WERI-Rb-1 (cell line): ENCODE measurements around the gene CELF6.
A peak's percentile ranks its signal among the peaks of the same experiment; 100 is the strongest.
"Not testable (repeated sequence)": the region's sequence is repeated elsewhere in the genome, so short reads cannot be mapped to it uniquely, and the experiment has no call there.

Experiments
- DNase-seq: peaks from one replicate; pipeline ENCODE4 v3.0.0-alpha.2; 2020
- H3K27ac ChIP-seq: fragments of 250-450 bp; sonication (Bioruptor Pico); 2 replicates; pipeline ENCODE4 v1.5.1; 2020; ENCODE audit warnings: mild to moderate bottlenecking, moderate library complexity
- H3K27me3 ChIP-seq: fragments of 250-450 bp; sonication (Bioruptor Pico); 2 replicates; pipeline ENCODE4 v1.5.1; 2021; ENCODE audit warnings: mild to moderate bottlenecking, low read depth, moderate library complexity; ENCODE audit not compliant: insufficient read depth, severe bottlenecking
- H3K36me3 ChIP-seq: fragments of 250-450 bp; sonication (Bioruptor Pico); 2 replicates; pipeline ENCODE4 v1.5.1; 2020; ENCODE audit warnings: mild to moderate bottlenecking, moderate library complexity
- H3K4me3 ChIP-seq: 2 replicates; pipeline ENCODE4 v1.5.1; 2011; ENCODE audit warnings: low read depth, mild to moderate bottlenecking, control low read depth, low read length
- H3K9me3 ChIP-seq: fragments of 250-450 bp; sonication (Bioruptor Pico); 2 replicates; pipeline ENCODE4 v1.5.1; 2021; ENCODE audit warnings: mild to moderate bottlenecking, moderate library complexity; ENCODE audit not compliant: severe bottlenecking
- TF ChIP-seq, protein P1 (sequence below): IDR thresholded peaks from 2 replicates; pipeline ENCODE4 v1.5.1; 2011; ENCODE audit warnings: low read depth, mild to moderate bottlenecking, control low read depth, inconsistent platforms, low read length

CELF6 gene

GRCh38 chr15:72280751-72281150 is 39.2 kb downstream of the CELF6 start:
- Histone ChIP-seq H3K27ac (no peak overlapping the region), H3K9me3 (no peaks in the 10 kb centered on the region), H3K4me3 (no peak overlapping the region), H3K27me3 (no peaks in the 10 kb centered on the region), H3K36me3 (no peaks in the 10 kb centered on the region)
- TF ChIP-seq, protein P1, sequence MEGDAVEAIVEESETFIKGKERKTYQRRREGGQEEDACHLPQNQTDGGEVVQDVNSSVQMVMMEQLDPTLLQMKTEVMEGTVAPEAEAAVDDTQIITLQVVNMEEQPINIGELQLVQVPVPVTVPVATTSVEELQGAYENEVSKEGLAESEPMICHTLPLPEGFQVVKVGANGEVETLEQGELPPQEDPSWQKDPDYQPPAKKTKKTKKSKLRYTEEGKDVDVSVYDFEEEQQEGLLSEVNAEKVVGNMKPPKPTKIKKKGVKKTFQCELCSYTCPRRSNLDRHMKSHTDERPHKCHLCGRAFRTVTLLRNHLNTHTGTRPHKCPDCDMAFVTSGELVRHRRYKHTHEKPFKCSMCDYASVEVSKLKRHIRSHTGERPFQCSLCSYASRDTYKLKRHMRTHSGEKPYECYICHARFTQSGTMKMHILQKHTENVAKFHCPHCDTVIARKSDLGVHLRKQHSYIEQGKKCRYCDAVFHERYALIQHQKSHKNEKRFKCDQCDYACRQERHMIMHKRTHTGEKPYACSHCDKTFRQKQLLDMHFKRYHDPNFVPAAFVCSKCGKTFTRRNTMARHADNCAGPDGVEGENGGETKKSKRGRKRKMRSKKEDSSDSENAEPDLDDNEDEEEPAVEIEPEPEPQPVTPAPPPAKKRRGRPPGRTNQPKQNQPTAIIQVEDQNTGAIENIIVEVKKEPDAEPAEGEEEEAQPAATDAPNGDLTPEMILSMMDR: no peak
- DNase-seq: no peak

GRCh38 chr15:72278737-72279136 is 41.2 kb downstream of the CELF6 start:
- peak; percentile 30 for DNase-seq
- TF ChIP-seq, protein P1: no peak

DNA sequence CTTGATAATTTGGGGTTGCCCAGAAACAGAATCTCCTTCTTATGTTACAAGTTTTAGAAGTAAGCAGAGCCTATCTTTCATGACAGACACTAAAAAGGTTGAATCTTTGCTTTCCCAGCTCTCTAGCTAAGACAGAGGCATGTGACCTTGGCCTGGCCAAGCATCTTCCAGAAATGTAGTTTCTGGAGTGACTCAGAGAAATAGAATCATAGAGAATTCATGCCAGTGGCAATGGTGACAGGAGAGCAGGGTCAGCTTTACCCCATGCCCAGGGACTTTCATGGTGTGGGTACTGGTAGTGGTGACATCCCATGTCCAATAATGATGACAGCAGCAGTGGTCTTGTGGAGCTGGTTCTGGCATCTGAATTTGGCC is 43.6 kb downstream of the CELF6 start:
- no peaks in the 10 kb centered on the region for H3K9me3 ChIP-seq
- H3K36me3 ChIP-seq: no peaks in the 10 kb centered on the region; the same call in 1 of the 2 replicates
- DNase-seq: no peak
- H3K27ac ChIP-seq: no peak overlapping the region
- no peaks in the 10 kb centered on the region for H3K27me3 ChIP-seq
- no peak overlapping the region for H3K4me3 ChIP-seq
- TF ChIP-seq, protein P1: no peak

More at GRCh38 chr15:72278737-72279136, 41.2 kb downstream of the CELF6 start:
- Histone ChIP-seq H3K4me3 (no peak overlapping the region), H3K9me3 (no peaks in the 10 kb centered on the region), H3K36me3 (no peaks in the 10 kb centered on the region), H3K27me3 (no peaks in the 10 kb centered on the region), H3K27ac (no peak overlapping the region)

DNA sequence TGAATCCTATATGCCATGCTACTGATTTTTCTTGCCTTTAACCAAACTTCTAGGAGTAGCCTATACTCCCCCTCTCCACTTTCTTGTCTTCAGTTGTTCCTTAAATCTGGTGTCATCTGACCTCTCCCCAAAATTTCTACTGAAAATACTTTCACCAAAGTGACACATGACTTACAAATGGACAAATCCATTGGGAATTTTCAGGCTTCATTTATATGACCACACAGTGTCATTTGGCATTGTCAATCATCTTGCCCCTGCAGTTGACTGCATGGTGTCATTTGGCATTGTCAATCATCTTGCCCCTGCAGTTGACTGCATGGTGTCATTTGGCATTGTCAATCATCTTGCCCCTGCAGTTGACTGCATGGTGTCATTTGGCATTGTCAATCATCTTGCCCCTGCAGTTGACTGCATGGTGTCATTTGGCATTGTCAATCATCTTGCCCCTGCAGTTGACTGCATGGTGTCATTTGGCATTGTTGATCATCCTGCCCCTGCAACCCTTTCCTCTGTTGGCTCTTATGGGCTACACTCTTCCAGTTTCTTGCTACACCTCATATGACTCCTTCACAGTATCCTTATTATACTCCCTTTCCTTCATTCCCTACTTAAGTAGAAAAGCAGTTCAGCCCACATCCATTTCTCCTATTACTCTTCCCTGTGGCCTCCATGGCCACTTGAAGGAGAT is 44.2 kb downstream of the CELF6 start:
- H3K4me3 ChIP-seq, H3K36me3 ChIP-seq, H3K27me3 ChIP-seq, H3K9me3 ChIP-seq, DNase-seq: not testable (repeated sequence)
- H3K27ac ChIP-seq: peak overlapping the region; percentile 84

DNA sequence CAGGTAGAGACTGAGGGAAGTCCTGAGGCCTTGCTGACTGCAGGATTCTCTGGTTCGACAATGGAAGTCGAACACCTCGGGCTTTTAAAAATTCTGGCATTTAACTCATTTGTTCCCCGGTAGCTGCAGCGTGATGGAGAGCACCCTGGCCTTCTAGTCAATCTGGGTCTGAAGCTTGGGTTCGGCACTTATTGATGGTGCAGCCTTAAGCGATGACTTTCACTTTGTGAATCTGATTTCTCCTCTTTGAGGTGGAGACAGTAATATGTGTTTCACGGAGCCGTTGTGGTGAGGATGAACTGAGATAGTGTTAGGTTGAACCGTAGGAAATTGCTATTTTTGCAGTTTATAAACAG is 47.0 kb downstream of the CELF6 start:
- Histone ChIP-seq H3K27me3 (no peaks in the 10 kb centered on the region), H3K9me3 (no peaks in the 10 kb centered on the region), H3K4me3 (peak overlapping the region; percentile 46), H3K36me3 (peaks cover 26% of the 10 kb centered on the region), H3K27ac (peak overlapping the region; percentile 84)
- no peak for DNase-seq
- TF ChIP-seq, protein P1: no peak

- DNase-seq: peak; percentile 99
- TF ChIP-seq, protein P1: peak; percentile 72
- Histone ChIP-seq H3K9me3 (no peaks in the 10 kb centered on the region), H3K36me3 (peaks cover 31% of the 10 kb centered on the region), H3K4me3 (peak within 1 kb of the TSS; percentile 91), H3K27ac (peak within 1 kb of the TSS; percentile 94), H3K27me3 (no peaks in the 10 kb centered on the region)
These were observed 47.6 kb downstream of the CELF6 start, which contains the start of gene PARP6 for GRCh38 chr15:72272213-72272996. Gene PARP6, minus strand, starts transcription at chr15:72272554. Its CDS starts 5,077 bp downstream, at chr15:72267477.
